Gastrocnemius medialis (tissue), 4 donors: Measurements from ENCODE around the gene CDK14.

Experiments used
- POLR2A ChIP-seq, 2 donors: fragments of 450-650 bp; IDR thresholded peaks; one replicate each; pipeline ENCODE4 v1.6.1; 2017; ENCODE audit warnings: antibody characterized with exemption in 2 of 2, mild to moderate bottlenecking in 2 of 2, moderate library complexity in 2 of 2
- TF ChIP-seq, protein P1 (sequence below), 5 experiments: fragments of 450-650 bp in 3 of 5; fragments of 200-600 bp in 2 of 5; sonication (generic) in 2 of 5; IDR thresholded peaks in 4 of 5; conservative IDR thresholded peaks in 1 of 5; 1 replicate in 4 of 5; 2 replicates in 1 of 5; pipeline ENCODE4 v1.5.1; 2016 to 2019; ENCODE audit warnings: antibody characterized with exemption in 5 of 5, mild to moderate bottlenecking in 3 of 5, moderate library complexity in 3 of 5

DNA sequence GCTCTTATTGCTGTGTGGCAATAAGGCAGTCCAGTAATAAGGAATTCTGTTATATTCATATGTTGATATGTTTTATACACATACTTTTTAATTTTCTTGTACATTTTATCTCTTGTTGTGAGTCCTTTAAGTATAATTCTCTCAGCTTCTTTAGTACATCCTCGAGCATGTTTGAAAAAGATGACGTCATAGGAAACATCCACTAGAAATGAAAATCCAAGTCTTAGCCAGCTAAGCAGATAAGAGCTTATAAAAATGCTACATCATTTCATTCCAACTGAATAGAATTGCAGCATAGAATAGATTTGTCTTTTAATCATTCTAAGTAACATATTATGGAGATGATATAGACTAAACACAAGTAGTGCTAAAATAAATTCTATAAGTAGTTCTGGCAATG is 384.4 kb downstream of the CDK14 start:
- TF ChIP-seq, protein P1, sequence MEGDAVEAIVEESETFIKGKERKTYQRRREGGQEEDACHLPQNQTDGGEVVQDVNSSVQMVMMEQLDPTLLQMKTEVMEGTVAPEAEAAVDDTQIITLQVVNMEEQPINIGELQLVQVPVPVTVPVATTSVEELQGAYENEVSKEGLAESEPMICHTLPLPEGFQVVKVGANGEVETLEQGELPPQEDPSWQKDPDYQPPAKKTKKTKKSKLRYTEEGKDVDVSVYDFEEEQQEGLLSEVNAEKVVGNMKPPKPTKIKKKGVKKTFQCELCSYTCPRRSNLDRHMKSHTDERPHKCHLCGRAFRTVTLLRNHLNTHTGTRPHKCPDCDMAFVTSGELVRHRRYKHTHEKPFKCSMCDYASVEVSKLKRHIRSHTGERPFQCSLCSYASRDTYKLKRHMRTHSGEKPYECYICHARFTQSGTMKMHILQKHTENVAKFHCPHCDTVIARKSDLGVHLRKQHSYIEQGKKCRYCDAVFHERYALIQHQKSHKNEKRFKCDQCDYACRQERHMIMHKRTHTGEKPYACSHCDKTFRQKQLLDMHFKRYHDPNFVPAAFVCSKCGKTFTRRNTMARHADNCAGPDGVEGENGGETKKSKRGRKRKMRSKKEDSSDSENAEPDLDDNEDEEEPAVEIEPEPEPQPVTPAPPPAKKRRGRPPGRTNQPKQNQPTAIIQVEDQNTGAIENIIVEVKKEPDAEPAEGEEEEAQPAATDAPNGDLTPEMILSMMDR (IDR thresholded peaks at IDR 0.05 in 4 of 5, conservative IDR thresholded peaks at IDR 0.05 in 1 of 5), result no peak
- no peak for TF ChIP-seq POLR2A (IDR thresholded peaks at IDR 0.05)
